Stimulated activated CD4-positive, alpha-beta T cell treated with anti-CD3 and anti-CD28 coated beads, Interleukin-15, amount 100 ng/mL, for 24 hours (primary cell): Measurements from ENCODE around the gene PRRX1.

Experiments
- DNase-seq: peaks from one replicate; pipeline ENCODE4 v3.0.0-alpha.2; 2020

Gene PRRX1

DNA sequence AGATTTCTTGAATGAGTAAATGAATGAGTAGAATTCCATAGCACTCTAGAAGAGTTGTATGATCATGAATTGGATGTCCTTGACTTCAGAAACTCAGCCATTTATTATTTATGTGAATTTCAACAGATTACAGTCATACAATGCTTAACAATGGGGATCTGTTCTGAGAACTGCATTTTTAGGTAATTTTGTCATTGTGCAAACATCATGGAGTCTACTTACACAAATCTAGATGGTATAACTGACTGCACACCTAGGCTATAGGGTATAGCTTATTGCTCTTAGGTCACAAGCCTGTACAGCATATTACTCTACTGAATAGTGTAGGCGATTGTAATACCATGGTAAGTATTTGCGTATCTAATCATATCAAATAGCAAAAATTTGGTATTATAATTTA, 59.6 kb downstream of the PRRX1 start:
- no peak for DNase-seq

- DNase-seq: no peak
These were observed 61.4 kb downstream of the PRRX1 start for GRCh38 chr1:170725326-170725725.

GRCh38 chr1:170727963-170728362, 64.0 kb downstream of the PRRX1 start:
- DNase-seq: no peak

GRCh38 chr1:170729225-170730002, 65.5 kb downstream of the PRRX1 start:
- no peak for DNase-seq

DNA sequence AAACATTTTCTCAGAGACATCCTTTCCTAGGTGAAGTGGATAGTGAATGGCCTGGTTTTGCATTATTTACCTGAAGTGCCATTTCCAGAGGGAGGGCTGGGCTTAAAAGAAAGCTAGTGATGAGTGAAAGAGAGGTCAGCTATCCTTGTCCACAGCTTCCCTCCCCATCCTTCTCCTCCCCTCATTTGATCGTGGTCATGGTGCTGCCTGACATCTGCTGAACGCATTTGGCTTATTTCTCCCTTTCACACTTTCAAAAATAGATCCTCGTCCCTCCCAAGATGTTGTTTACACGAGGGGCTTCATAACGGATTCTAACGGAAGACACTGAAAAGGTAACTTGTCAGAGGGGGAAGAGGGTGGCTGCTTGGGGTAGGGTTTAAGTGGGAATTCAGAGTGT, 66.1 kb downstream of the PRRX1 start:
- no peak for DNase-seq

- no peak for DNase-seq
These were observed 66.5 kb downstream of the PRRX1 start for GRCh38 chr1:170730438-170730837.

DNA sequence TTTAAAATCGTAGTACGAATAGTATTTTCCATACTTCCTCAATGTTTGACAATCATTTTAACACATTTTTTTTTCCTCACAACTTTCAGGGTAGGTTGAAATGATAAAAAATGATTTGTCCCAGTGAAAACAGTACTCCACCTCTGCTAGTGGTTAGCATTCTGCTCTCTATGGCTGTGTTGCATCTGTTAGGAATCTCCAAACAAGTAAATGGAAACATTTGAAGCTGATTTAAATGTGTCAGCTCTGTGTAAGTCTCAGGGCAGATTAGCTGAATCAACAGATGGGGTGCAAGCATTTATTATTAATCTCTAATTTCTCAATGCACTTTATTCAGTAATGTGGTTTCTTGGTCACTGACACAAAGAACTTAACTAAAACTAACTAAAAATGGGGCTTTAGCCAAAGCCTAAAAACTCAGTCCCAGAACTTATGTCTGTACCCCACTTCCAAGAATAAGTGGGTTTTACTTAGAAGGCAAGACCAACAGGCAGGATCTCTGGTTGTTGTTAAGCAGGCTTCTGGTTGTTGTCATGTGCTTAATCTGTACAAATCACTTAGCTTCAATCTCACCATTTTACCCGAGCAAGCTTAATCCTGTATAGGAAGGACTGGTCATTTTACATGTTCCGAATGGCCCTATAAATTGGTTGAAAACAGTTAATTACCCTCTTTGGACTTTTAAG, 67.8 kb downstream of the PRRX1 start:
- DNase-seq: no peak

- no peak for DNase-seq
These were observed 68.3 kb downstream of the PRRX1 start for GRCh38 chr1:170732252-170732588.

DNA sequence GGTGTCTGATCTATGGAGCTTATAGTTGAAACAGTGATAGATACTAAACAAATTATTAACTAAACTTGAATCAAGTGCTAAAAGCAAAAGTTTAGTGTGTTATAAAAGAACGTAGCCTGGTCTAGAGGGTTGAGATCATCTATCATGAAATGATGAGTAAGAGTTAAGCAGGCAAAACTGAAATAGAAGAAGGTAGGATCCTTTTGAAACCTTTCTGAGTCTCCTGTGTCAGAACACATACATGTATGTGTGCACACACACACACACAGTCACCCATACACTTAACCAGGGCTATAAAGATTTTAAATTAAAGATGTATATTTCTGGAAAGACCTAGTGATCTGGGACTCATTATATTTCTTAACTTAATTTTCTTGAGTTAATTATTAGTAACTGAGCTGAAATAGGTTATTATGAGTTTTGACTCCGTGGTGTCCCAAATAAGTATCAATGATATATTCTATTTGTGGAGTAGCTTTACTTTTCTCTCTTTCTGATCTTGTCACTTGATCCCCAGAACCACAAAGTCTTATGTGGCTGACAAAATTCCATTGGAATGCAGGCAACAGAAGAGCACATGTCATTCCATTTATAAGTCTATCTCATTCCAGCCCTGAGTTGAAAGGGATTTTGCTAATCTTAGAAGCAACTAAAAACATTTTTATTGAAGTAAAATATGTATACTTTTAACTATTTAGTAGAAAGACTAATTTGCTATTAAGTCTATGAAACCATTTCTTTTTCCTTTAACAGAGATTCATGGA, 70.7 kb downstream of the PRRX1 start:
- DNase-seq: no peak

GRCh38 chr1:170735366-170736263, 71.7 kb downstream of the PRRX1 start:
- DNase-seq: no peak

DNA sequence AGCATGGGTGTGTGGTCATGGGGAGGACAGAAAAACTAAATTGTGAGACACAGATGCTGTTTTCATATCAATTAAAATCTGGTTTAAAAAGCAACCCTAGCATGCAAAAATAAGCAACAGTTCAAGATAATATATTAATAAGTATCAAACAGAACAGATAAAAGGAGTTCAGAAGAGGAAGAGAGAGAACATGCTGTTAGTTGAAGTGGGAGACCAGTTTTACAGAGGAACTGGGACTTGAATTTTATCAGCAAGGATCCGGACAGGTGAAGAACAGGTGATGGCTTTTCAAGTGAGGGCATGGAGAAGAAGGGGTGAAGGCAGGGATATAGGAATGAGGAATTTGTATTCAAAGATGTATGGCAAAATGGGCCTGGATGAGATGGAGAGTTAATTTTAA, 75.9 kb downstream of the PRRX1 start:
- no peak for DNase-seq

- DNase-seq: no peak
These were observed 77.7 kb downstream of the PRRX1 start for GRCh38 chr1:170741678-170742077.

GRCh38 chr1:170742600-170742999, 78.7 kb downstream of the PRRX1 start:
- no peak for DNase-seq

DNA sequence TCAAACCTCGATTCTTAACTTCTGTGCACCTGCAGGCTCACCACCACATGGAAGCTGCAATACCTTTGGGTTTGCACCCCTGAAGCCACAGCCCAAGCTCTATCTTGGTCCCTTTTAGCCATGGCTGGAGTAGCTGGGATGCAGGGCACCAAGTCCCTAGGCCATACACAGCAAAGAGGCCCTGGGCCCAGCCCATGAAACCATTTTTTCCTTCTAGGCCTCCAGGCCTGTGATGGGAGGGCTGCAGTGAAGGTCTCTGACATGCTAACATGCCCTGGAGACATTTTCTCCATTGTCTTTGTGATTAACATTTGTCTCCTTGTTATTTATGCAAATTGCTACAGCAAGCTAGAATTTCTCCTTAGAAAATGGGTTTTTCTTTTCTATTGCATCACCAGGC, 79.2 kb downstream of the PRRX1 start:
- no peak for DNase-seq

- DNase-seq: no peak
These were observed 85.6 kb downstream of the PRRX1 start for GRCh38 chr1:170749549-170749948.

GRCh38 chr1:170749959-170750358, 86.0 kb downstream of the PRRX1 start:
- DNase-seq: no peak

DNA sequence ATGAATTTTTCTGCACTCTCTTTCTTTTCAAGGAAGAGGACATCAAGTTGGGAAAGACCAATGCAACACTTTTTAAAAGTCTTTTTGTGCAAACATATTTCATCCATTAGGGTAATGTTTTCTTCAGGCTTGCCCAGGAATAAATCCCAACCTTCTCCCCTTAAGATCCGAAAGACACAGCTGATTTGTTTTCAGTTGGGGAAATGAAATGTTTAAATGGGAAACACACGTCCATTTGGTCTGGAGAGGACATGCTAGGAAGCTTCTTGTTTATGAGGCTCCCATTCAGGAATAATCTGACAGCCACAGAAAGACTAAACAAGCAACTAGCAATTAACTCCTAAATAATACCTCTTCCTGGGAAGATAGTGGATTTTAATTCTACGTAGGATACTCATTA, 91.9 kb downstream of the PRRX1 start:
- DNase-seq: no peak

- DNase-seq: no peak
These were observed 95.1 kb downstream of the PRRX1 start for GRCh38 chr1:170758992-170759391.

GRCh38 chr1:170765279-170765678, 101.3 kb downstream of the PRRX1 start:
- no peak for DNase-seq

DNA sequence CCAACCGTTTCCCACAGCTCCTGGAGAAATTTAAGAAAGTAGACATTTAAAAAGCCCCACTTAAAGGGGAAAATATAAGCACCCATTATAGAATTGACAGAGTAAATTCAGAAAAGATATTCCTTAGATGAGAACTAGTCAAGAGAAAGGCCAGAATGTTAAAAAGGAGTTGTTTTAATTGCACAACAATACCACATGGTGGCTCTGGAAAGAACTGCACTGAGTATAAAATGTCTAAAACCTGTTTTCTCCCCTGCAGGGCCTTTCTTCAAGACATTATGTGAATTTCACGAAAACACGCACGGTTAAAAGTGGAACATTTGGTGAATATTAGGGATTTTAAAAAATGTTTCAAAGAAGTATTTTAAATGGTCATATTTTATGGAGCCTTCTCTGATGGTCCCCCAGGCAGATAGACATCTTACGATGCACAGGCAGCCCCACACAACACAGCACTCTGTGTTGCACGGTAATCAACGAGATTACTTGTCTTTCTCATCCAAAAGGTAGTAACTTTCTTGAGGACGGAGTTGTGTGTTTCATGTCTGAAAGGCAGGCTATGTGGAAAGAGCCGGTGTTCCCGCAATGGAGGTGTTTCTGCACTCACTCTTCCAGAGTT, 101.9 kb downstream of the PRRX1 start:
- no peak for DNase-seq

GRCh38 chr1:170768929-170769328, 105.0 kb downstream of the PRRX1 start:
- no peak for DNase-seq

DNA sequence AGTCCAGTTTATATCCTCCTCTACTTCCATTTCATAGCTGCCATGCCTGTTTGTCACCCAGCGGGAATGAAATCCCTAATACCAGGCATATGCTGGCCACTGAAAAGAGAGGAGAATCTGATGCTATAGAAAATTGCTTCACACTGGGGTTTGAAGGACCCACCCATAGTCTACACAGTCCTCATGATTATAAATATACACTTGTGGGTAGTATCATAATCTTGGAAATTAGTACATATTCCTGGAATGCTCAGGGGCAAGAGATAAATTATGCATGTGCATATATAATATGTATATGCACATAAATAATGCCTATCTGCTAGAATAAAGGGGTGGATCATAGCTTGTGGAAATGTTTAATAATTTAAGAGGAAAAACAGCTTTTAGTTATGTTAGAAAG, 105.8 kb downstream of the PRRX1 start:
- no peak for DNase-seq

- DNase-seq: no peak
These were observed 106.3 kb downstream of the PRRX1 start for GRCh38 chr1:170770254-170770653.
